ENCODE measurements around the gene DCDC2C. TPM values are rescaled to one million over a fixed set of nuclear protein-coding genes. Genes with fewer than 3 reads are reported as not detected.

DCDC2C gene
- total and polyA plus RNA-seq, 2 experiments from 2014 or later = not detected

- H3K4me2 ChIP-seq = no peak overlapping the region
- H3K4me3 ChIP-seq = no peak overlapping the region
- no peaks in the 10 kb centered on the region for H3K79me2 ChIP-seq
- no peaks in the 10 kb centered on the region for H3K9me2 ChIP-seq (replicated peaks; ENCODE audit: insufficient read depth)
- H3K27ac ChIP-seq = no peak overlapping the region
- no peaks in the 10 kb centered on the region for H3K9me3 ChIP-seq (ENCODE audit: low read depth)
- no peak for DNase-seq (ENCODE audit: low spot score)
- no peak overlapping the region for H2AFZ ChIP-seq
- H3K36me3 ChIP-seq (replicated peaks; ENCODE audit: insufficient read depth, low read depth) = no peaks in the 10 kb centered on the region
- no peaks in the 10 kb centered on the region for H3K4me1 ChIP-seq (ENCODE audit: insufficient read depth)
- no peaks in the 10 kb centered on the region for H3K27me3 ChIP-seq
- TF ChIP-seq EZH2 (IDR thresholded peaks at IDR 0.05; ENCODE audit: borderline replicate concordance) (no peak), EZH2phosphoT487 (IDR thresholded peaks at IDR 0.05; ENCODE audit: low read depth, severe bottlenecking, unreplicated experiment) (no peak), CTCF (IDR thresholded peaks at IDR 0.05; ENCODE audit: poor library complexity) (no peak)
- H4K20me1 ChIP-seq (ENCODE audit: insufficient read depth, poor library complexity, severe bottlenecking) = no peaks in the 10 kb centered on the region
- 89% methylated on average over 3 of the region's 3 CpGs for WGBS (ENCODE audit: low lambda C conversion rate, missing lambda C conversion rate)
Observed at GRCh38 chr2:3696545-3696944, 6.8 kb upstream of the DCDC2C start.

- H3K27ac ChIP-seq = no peak overlapping the region
- no peaks in the 10 kb centered on the region for H3K27me3 ChIP-seq
- H3K9me2 ChIP-seq (replicated peaks; ENCODE audit: insufficient read depth) = no peaks in the 10 kb centered on the region
- H3K36me3 ChIP-seq (replicated peaks; ENCODE audit: insufficient read depth, low read depth) = no peaks in the 10 kb centered on the region
- 91% methylated on average over 5 of the region's 5 CpGs for WGBS (ENCODE audit: low lambda C conversion rate, missing lambda C conversion rate)
- no peaks in the 10 kb centered on the region for H4K20me1 ChIP-seq (ENCODE audit: insufficient read depth, poor library complexity, severe bottlenecking)
- H3K79me2 ChIP-seq = no peaks in the 10 kb centered on the region
- H3K4me2 ChIP-seq = no peak overlapping the region
- DNase-seq (ENCODE audit: low spot score) = no peak
- no peaks in the 10 kb centered on the region for H3K9me3 ChIP-seq (ENCODE audit: low read depth)
- no peak overlapping the region for H3K4me3 ChIP-seq
- no peak overlapping the region for H2AFZ ChIP-seq
- TF ChIP-seq CTCF (IDR thresholded peaks at IDR 0.05; ENCODE audit: poor library complexity) (no peak), EZH2phosphoT487 (IDR thresholded peaks at IDR 0.05; ENCODE audit: low read depth, severe bottlenecking, unreplicated experiment) (no peak), EZH2 (IDR thresholded peaks at IDR 0.05; ENCODE audit: borderline replicate concordance) (no peak)
- H3K4me1 ChIP-seq (ENCODE audit: insufficient read depth) = no peaks in the 10 kb centered on the region
Observed at GRCh38 chr2:3701071-3701470, 2.3 kb upstream of the DCDC2C start.

GRCh38 chr2:3703757-3704355 lies 481 bp downstream of the DCDC2C start:
- Histone ChIP-seq H3K27me3 (no peaks in the 10 kb centered on the region), H2AFZ (no peak overlapping the region), H3K4me3 (no peak overlapping the region), H3K79me2 (no peaks in the 10 kb centered on the region), H3K9me3 (ENCODE audit: low read depth) (no peaks in the 10 kb centered on the region), H4K20me1 (ENCODE audit: insufficient read depth, poor library complexity, severe bottlenecking) (no peaks in the 10 kb centered on the region), H3K36me3 (replicated peaks; ENCODE audit: insufficient read depth, low read depth) (no peaks in the 10 kb centered on the region), H3K9me2 (replicated peaks; ENCODE audit: insufficient read depth) (no peaks in the 10 kb centered on the region), H3K4me1 (ENCODE audit: insufficient read depth) (no peaks in the 10 kb centered on the region), H3K27ac (no peak overlapping the region), H3K4me2 (no peak overlapping the region)
- DNase-seq (ENCODE audit: low spot score) = no peak
- WGBS (ENCODE audit: low lambda C conversion rate, missing lambda C conversion rate) = 99% methylated on average over 45 of the region's 73 CpGs
- no peak for TF ChIP-seq EZH2 (IDR thresholded peaks at IDR 0.05; ENCODE audit: borderline replicate concordance)
- no peak for TF ChIP-seq CTCF (IDR thresholded peaks at IDR 0.05; ENCODE audit: poor library complexity)
- no peak for TF ChIP-seq EZH2phosphoT487 (IDR thresholded peaks at IDR 0.05; ENCODE audit: low read depth, severe bottlenecking, unreplicated experiment)
